Mucosa of rectum (tissue), 2 donors: ENCODE measurements around the gene SGCE.

Source experiments
- H3K27ac ChIP-seq, 2 donors: one replicate each; pipeline ENCODE4 v1.7.0; 2013; ENCODE audit warnings: inconsistent platforms in 2 of 2, low read depth in 2 of 2, low read length in 2 of 2
- H3K27me3 ChIP-seq, 2 donors: one replicate each; pipeline ENCODE4 v1.7.0; 2013; ENCODE audit warnings: low read length in 2 of 2; ENCODE audit not compliant: control insufficient read depth in 2 of 2, insufficient read depth in 2 of 2
- H3K36me3 ChIP-seq, 2 donors: one replicate each; pipeline ENCODE4 v1.7.0; 2013; ENCODE audit warnings: low read length in 2 of 2; ENCODE audit not compliant: control insufficient read depth in 2 of 2, insufficient read depth in 2 of 2
- H3K4me1 ChIP-seq, 2 donors: one replicate each; pipeline ENCODE4 v1.7.0; 2013; ENCODE audit warnings: low read length in 2 of 2, mild to moderate bottlenecking in 1 of 2; ENCODE audit not compliant: control insufficient read depth in 2 of 2, insufficient read depth in 2 of 2
- H3K4me3 ChIP-seq, 2 donors: one replicate each; pipeline ENCODE4 v1.7.0; 2013; ENCODE audit warnings: low read length in 2 of 2
- H3K9ac ChIP-seq, 2 donors: one replicate each; pipeline ENCODE4 v1.7.0; 2013; ENCODE audit warnings: low read length in 2 of 2, low read depth in 1 of 2, mild to moderate bottlenecking in 1 of 2
- H3K9me3 ChIP-seq, 2 donors: one replicate each; pipeline ENCODE4 v1.7.0; 2013; ENCODE audit warnings: low read length in 2 of 2; ENCODE audit not compliant: control insufficient read depth in 2 of 2
- donor health status: healthy.
- donor health status: Normal muscosa, but diverticular disease.

SGCE gene

GRCh38 chr7:94647295-94647694, 8.6 kb downstream of the SGCE start:
- no peak overlapping the region for H3K4me3 ChIP-seq
- H3K9me3 ChIP-seq: no peaks in the 10 kb centered on the region
- H3K9ac ChIP-seq: no peak overlapping the region
- peaks cover 0 to 3% of the 10 kb centered on the region in 2 donors for H3K27me3 ChIP-seq
- H3K4me1 ChIP-seq: no peaks in the 10 kb centered on the region
- H3K36me3 ChIP-seq: no peaks in the 10 kb centered on the region
- no peak overlapping the region for H3K27ac ChIP-seq

GRCh38 chr7:94643771-94644545, 12.0 kb downstream of the SGCE start:
- Histone ChIP-seq H3K27me3 (no peaks in the 10 kb centered on the region), H3K27ac (no peak overlapping the region), H3K36me3 (no peaks in the 10 kb centered on the region)

GRCh38 chr7:94642838-94643653, 12.9 kb downstream of the SGCE start:
- no peaks in the 10 kb centered on the region for H3K9me3 ChIP-seq
- no peak overlapping the region for H3K27ac ChIP-seq
- no peak overlapping the region for H3K9ac ChIP-seq
- no peaks in the 10 kb centered on the region for H3K4me1 ChIP-seq
- no peak overlapping the region for H3K4me3 ChIP-seq
- H3K36me3 ChIP-seq: no peaks in the 10 kb centered on the region
- H3K27me3 ChIP-seq: no peaks in the 10 kb centered on the region

More at GRCh38 chr7:94643771-94644545, 12.0 kb downstream of the SGCE start:
- no peak overlapping the region for H3K9ac ChIP-seq
- no peak overlapping the region for H3K4me3 ChIP-seq
- no peaks in the 10 kb centered on the region for H3K9me3 ChIP-seq
- H3K4me1 ChIP-seq: no peaks in the 10 kb centered on the region

- Histone ChIP-seq H3K9me3 (no peaks in the 10 kb centered on the region), H3K27ac (no peak overlapping the region), H3K9ac (no peak overlapping the region), H3K27me3 (no peaks in the 10 kb centered on the region), H3K4me1 (no peaks in the 10 kb centered on the region), H3K4me3 (no peak overlapping the region), H3K36me3 (no peaks in the 10 kb centered on the region)
These were observed 16.5 kb downstream of the SGCE start for GRCh38 chr7:94639384-94639783.

GRCh38 chr7:94635687-94636086, 20.2 kb downstream of the SGCE start:
- Histone ChIP-seq H3K4me3 (no peak overlapping the region), H3K27me3 (no peaks in the 10 kb centered on the region), H3K4me1 (no peaks in the 10 kb centered on the region), H3K36me3 (no peaks in the 10 kb centered on the region), H3K27ac (no peak overlapping the region), H3K9me3 (no peaks in the 10 kb centered on the region), H3K9ac (no peak overlapping the region)

GRCh38 chr7:94634502-94634901, 21.4 kb downstream of the SGCE start:
- Histone ChIP-seq H3K27me3 (no peaks in the 10 kb centered on the region), H3K4me1 (no peaks in the 10 kb centered on the region), H3K9me3 (no peaks in the 10 kb centered on the region), H3K9ac (no peak overlapping the region), H3K4me3 (no peak overlapping the region), H3K27ac (no peak overlapping the region), H3K36me3 (no peaks in the 10 kb centered on the region)

- no peaks in the 10 kb centered on the region for H3K27me3 ChIP-seq
- no peak overlapping the region for H3K9ac ChIP-seq
- no peak overlapping the region for H3K4me3 ChIP-seq
- no peaks in the 10 kb centered on the region for H3K36me3 ChIP-seq
- no peaks in the 10 kb centered on the region for H3K9me3 ChIP-seq
- H3K4me1 ChIP-seq: no peaks in the 10 kb centered on the region
- no peak overlapping the region for H3K27ac ChIP-seq
These were observed 22.2 kb downstream of the SGCE start for GRCh38 chr7:94633687-94634086.

GRCh38 chr7:94633014-94633341, 23.0 kb downstream of the SGCE start:
- no peak overlapping the region for H3K9ac ChIP-seq

GRCh38 chr7:94632338-94633013, 23.5 kb downstream of the SGCE start:
- Histone ChIP-seq H3K27me3 (no peaks in the 10 kb centered on the region), H3K9me3 (no peaks in the 10 kb centered on the region), H3K36me3 (no peaks in the 10 kb centered on the region), H3K4me3 (no peak overlapping the region), H3K9ac (no peak overlapping the region), H3K4me1 (no peaks in the 10 kb centered on the region), H3K27ac (no peak overlapping the region)

More at GRCh38 chr7:94633014-94633341, 23.0 kb downstream of the SGCE start:
- H3K4me3 ChIP-seq: no peak overlapping the region
- no peaks in the 10 kb centered on the region for H3K9me3 ChIP-seq
- H3K27ac ChIP-seq: no peak overlapping the region
- no peaks in the 10 kb centered on the region for H3K36me3 ChIP-seq
- no peaks in the 10 kb centered on the region for H3K4me1 ChIP-seq
- H3K27me3 ChIP-seq: no peaks in the 10 kb centered on the region

GRCh38 chr7:94630855-94631254, 25.1 kb downstream of the SGCE start:
- H3K4me3 ChIP-seq: no peak overlapping the region
- H3K36me3 ChIP-seq: no peaks in the 10 kb centered on the region
- no peaks in the 10 kb centered on the region for H3K27me3 ChIP-seq
- H3K9ac ChIP-seq: no peak overlapping the region
- no peaks in the 10 kb centered on the region for H3K4me1 ChIP-seq
- no peaks in the 10 kb centered on the region for H3K9me3 ChIP-seq
- no peak overlapping the region for H3K27ac ChIP-seq
